NCI-H1105 treated with DMSO at 0.1 percent for 48 hours (cell line): ENCODE results near the gene TOLLIP.
"Not testable (repeated sequence)": the region's sequence is repeated elsewhere in the genome, so short reads cannot be mapped to it uniquely, and the experiment has no call there.

ENCODE experiments used
- DNase-seq: peaks from one replicate; lab custom pipeline; 2025; lab: John Stamatoyannopoulos, UW

Gene TOLLIP

GRCh38 chr11:1262172-1263006 is 47.0 kb downstream of the TOLLIP start:
- peak; percentile 32 for DNase-seq

GRCh38 chr11:1261241-1262071 is 48.0 kb downstream of the TOLLIP start:
- DNase-seq, result no peak

DNA sequence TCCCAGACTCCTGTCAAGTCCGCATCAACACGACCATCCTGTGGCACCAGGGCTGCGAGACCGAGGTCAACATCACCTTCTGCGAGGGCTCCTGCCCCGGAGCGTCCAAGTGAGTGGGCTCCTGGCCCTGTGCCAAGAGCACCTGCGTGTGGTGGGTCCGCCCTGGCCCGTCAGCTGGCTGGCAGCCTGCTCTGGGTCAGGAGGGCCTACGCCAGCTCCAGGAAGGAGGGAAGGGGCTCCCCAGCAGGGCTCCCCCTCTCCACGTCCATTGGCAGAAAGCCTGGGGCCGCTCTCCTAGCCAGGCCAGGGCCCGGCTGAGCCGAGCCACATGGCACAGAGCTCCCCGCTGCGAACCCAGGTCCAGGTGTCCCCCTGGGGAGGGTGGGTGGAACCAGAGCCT is 48.8 kb downstream of the TOLLIP start:
- DNase-seq, result no peak

- no peak for DNase-seq
Measured at GRCh38 chr11:1260023-1260501, 49.4 kb downstream of the TOLLIP start.

- no peak for DNase-seq
Measured at GRCh38 chr11:1259561-1259960, 49.9 kb downstream of the TOLLIP start.

DNA sequence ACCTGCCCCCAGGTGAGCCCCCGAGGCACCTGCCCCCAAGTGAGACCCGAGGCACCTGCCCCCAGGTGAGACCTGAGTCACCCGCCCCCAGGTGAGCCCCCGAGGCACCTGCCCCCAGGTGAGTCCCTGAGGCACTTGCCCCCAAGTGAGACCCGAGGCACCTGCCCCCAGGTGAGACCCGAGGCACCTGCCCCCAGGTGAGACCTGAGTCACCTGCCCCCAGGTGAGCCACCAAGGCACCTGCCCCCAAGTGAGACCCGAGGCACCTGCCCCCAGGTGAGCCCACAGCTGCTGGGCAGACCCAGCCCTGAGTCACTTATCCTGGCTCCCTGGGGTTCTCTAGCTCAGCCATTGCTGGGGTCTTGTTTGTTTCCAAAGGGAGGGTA is 50.4 kb downstream of the TOLLIP start:
- DNase-seq, result no peak

GRCh38 chr11:1258401-1259075 is 50.9 kb downstream of the TOLLIP start:
- DNase-seq, result no peak

- no peak for DNase-seq
Measured at GRCh38 chr11:1257916-1258315, 51.5 kb downstream of the TOLLIP start.

DNA sequence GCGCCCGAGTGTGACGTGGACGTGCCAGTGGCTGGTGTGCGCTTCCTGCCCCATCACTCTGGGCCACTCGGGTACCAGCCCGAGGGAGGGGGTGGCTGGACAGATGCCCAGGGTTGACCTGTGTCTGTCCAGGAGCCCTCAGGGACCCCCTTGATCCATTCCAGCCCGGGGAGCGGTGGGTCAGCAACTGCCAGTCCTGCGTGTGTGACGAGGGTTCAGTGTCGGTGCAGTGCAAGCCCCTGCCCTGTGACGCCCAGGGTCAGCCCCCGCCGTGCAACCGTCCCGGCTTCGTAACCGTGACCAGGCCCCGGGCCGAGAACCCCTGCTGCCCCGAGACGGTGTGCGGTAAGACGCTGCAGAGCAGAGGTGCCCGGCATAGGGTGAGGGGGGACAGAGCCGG is 52.1 kb downstream of the TOLLIP start:
- DNase-seq, result no peak

GRCh38 chr11:1256257-1257045 is 53.0 kb downstream of the TOLLIP start:
- DNase-seq, result no peak

DNA sequence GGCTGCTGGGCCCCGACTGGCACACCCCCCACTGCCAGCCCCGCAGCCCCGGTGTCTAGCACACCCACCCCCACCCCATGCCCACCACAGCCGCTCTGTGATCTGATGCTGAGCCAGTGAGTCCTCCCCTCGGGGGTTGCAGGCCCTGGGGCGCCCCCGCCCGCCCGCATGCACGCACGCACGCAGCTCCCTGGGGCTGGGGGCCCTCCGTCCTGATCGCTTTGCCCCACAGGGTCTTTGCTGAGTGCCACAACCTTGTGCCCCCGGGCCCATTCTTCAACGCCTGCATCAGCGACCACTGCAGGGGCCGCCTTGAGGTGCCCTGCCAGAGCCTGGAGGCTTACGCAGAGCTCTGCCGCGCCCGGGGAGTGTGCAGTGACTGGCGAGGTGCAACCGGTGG is 54.3 kb downstream of the TOLLIP start:
- DNase-seq, result no peak

- DNase-seq, result no peak
Measured at GRCh38 chr11:1254733-1255132, 54.7 kb downstream of the TOLLIP start.

DNA sequence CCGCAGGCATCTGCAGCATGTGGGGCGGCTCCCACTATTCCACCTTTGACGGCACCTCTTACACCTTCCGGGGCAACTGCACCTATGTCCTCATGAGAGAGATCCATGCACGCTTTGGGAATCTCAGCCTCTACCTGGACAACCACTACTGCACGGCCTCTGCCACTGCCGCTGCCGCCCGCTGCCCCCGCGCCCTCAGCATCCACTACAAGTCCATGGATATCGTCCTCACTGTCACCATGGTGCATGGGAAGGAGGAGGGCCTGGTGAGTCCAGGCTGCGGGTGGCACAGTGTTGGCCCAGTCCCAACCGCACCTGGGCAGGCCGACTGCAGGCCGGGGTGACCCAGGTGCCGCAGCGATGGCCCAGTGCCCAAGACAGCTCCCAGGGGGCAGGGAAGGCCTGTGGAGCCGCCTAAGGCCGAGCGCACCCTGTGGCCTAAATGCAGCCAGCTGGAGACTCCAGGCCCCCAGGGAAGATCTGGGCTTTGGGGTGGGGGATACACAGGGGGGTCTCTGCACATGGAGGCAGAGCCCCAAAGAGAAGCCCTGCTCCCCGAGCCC is 55.3 kb downstream of the TOLLIP start:
- no peak for DNase-seq

DNA sequence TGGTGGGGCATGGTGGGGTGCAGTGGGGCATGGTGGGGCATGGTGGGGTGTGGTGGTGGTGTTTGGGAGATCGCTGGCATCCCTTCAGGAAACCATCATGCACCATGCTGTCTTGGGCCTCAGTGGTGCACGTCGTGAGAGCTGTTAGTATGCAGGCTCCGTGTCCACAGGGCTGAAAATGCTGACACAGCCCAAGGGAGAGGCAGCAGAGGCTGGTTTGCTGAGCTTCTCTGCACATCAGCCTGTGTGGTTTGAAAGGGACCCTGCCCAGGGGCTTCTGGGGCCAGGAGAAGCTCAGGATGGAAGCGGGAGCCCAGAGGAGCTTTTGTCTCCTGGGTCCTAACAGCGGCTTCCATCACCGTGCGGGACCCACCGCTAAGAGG is 56.3 kb downstream of the TOLLIP start:
- DNase-seq, result no peak

- DNase-seq, result no peak
Measured at GRCh38 chr11:1252371-1253102, 56.9 kb downstream of the TOLLIP start.

- DNase-seq, result no peak
Measured at GRCh38 chr11:1251236-1251770, 58.1 kb downstream of the TOLLIP start.

DNA sequence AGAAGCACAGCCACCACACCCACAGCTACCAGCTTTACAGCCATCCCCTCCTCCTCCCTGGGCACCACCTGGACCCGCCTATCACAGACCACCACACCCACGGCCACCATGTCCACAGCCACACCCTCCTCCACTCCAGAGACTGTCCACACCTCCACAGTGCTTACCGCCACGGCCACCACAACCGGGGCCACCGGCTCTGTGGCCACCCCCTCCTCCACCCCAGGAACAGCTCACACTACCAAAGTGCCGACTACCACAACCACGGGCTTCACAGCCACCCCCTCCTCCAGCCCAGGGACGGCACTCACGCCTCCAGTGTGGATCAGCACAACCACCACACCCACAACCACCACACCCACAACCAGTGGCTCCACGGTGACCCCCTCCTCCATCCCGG is 59.0 kb downstream of the TOLLIP start:
- DNase-seq, result not testable (repeated sequence)

- DNase-seq, result not testable (repeated sequence)
Measured at GRCh38 chr11:1248951-1249350, 60.5 kb downstream of the TOLLIP start.

- not testable (repeated sequence) for DNase-seq
Measured at GRCh38 chr11:1247026-1247425, 62.4 kb downstream of the TOLLIP start.

- DNase-seq, result not testable (repeated sequence)
Measured at GRCh38 chr11:1246301-1246700, 63.1 kb downstream of the TOLLIP start.
